Measurements from ENCODE around the gene CRYGB. TPM values are rescaled to one million over a fixed set of nuclear protein-coding genes. Genes with fewer than 3 reads are reported as not detected.
"Not testable (repeated sequence)": the region's sequence is repeated elsewhere in the genome, so short reads cannot be mapped to it uniquely, and the experiment has no call there.

Gene CRYGB
- total RNA-seq, 4 donors from 2014 or later: not detected

DNA sequence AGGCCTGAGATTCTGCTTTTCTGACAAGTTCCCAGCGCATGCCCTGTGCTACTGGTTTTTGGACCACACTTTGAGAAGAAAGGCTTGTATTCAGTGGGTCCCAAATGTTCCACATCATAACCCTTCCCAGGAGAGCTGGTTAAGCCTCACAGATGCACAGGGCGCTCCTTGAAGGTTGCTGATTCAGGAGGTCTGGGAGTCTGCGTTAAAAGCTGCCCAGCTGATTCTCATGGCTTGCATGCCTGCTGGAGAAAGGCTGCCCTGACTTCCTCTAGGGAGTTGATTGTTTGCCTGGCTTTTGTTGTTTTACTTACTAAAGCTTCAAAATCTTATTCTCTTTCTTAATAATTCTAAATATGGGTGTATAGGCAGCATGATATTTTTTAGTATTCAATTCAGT lies 42.3 kb downstream of the CRYGB start:
- WGBS, 2 donors (ENCODE audit: low coverage in 1 of 2): 86 to 87% methylated on average over 3 of the region's 3 CpGs
- no peaks in the 10 kb centered on the region for H3K36me3 ChIP-seq
- no peaks in the 10 kb centered on the region for H3K4me1 ChIP-seq
- in situ Hi-C loops (cut with MboI; ENCODE audit: low pct_ligation_motif_present in 1 of 4, low pct_unique_long_range_greater_than_20kb in 1 of 4, low sequenced_read_pairs in 3 of 4) (no loop called here), intact Hi-C loops (cut with DNase I; ENCODE audit: low total_unique reads) (no loop called here)
- H3K4me3 ChIP-seq: no peak overlapping the region
- TF ChIP-seq, protein P1, sequence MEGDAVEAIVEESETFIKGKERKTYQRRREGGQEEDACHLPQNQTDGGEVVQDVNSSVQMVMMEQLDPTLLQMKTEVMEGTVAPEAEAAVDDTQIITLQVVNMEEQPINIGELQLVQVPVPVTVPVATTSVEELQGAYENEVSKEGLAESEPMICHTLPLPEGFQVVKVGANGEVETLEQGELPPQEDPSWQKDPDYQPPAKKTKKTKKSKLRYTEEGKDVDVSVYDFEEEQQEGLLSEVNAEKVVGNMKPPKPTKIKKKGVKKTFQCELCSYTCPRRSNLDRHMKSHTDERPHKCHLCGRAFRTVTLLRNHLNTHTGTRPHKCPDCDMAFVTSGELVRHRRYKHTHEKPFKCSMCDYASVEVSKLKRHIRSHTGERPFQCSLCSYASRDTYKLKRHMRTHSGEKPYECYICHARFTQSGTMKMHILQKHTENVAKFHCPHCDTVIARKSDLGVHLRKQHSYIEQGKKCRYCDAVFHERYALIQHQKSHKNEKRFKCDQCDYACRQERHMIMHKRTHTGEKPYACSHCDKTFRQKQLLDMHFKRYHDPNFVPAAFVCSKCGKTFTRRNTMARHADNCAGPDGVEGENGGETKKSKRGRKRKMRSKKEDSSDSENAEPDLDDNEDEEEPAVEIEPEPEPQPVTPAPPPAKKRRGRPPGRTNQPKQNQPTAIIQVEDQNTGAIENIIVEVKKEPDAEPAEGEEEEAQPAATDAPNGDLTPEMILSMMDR (IDR thresholded peaks at IDR 0.05): no peak
- no peak for TF ChIP-seq POLR2A (IDR thresholded peaks at IDR 0.05)
- no peak for TF ChIP-seq POLR2AphosphoS5 (IDR thresholded peaks at IDR 0.05)
- no peak for TF ChIP-seq EP300 (IDR thresholded peaks at IDR 0.05; ENCODE audit: low read depth)
- H3K27ac ChIP-seq: no peak overlapping the region
- no peaks in the 10 kb centered on the region for H3K9me3 ChIP-seq
- no peak for DNase-seq
- no peaks in the 10 kb centered on the region for H3K27me3 ChIP-seq

- 39 to 40% methylated on average over 5 to 10 of the region's 10 CpGs for WGBS, 2 donors (ENCODE audit: low coverage in 1 of 2)
- TF ChIP-seq POLR2AphosphoS5 (IDR thresholded peaks at IDR 0.05) (no peak), POLR2A (IDR thresholded peaks at IDR 0.05) (no peak), EP300 (IDR thresholded peaks at IDR 0.05; ENCODE audit: low read depth) (no peak)
- TF ChIP-seq, protein P1 (IDR thresholded peaks at IDR 0.05): no peak
- Histone ChIP-seq H3K27ac (no peak overlapping the region), H3K4me3 (no peak overlapping the region), H3K27me3 (no peaks in the 10 kb centered on the region), H3K9me3 (no peaks in the 10 kb centered on the region), H3K4me1 (no peaks in the 10 kb centered on the region), H3K36me3 (no peaks in the 10 kb centered on the region)
- in situ Hi-C loops (cut with MboI; ENCODE audit: low pct_ligation_motif_present in 1 of 4, low pct_unique_long_range_greater_than_20kb in 1 of 4, low sequenced_read_pairs in 3 of 4) (no loop called here), intact Hi-C loops (cut with DNase I; ENCODE audit: low total_unique reads) (no loop called here)
- DNase-seq: no peak
These were observed 44.0 kb downstream of the CRYGB start for GRCh38 chr2:208101716-208102631.

GRCh38 chr2:208099682-208100470 lies 46.1 kb downstream of the CRYGB start:
- Histone ChIP-seq H3K4me3 (no peak overlapping the region), H3K4me1 (no peaks in the 10 kb centered on the region), H3K9me3 (no peaks in the 10 kb centered on the region), H3K36me3 (no peaks in the 10 kb centered on the region), H3K27me3 (no peaks in the 10 kb centered on the region), H3K27ac (no peak overlapping the region)
- in situ Hi-C loops (cut with MboI; ENCODE audit: low pct_ligation_motif_present in 1 of 4, low pct_unique_long_range_greater_than_20kb in 1 of 4, low sequenced_read_pairs in 3 of 4) (no loop called here), intact Hi-C loops (cut with DNase I; ENCODE audit: low total_unique reads) (no loop called here)
- WGBS, 2 donors (ENCODE audit: low coverage in 1 of 2): 61 to 66% methylated on average over 11 to 13 of the region's 13 CpGs
- no peak for DNase-seq
- no peak for TF ChIP-seq POLR2AphosphoS5 (IDR thresholded peaks at IDR 0.05)
- no peak for TF ChIP-seq POLR2A (IDR thresholded peaks at IDR 0.05)
- TF ChIP-seq, protein P1 (IDR thresholded peaks at IDR 0.05): no peak
- no peak for TF ChIP-seq EP300 (IDR thresholded peaks at IDR 0.05; ENCODE audit: low read depth)

DNA sequence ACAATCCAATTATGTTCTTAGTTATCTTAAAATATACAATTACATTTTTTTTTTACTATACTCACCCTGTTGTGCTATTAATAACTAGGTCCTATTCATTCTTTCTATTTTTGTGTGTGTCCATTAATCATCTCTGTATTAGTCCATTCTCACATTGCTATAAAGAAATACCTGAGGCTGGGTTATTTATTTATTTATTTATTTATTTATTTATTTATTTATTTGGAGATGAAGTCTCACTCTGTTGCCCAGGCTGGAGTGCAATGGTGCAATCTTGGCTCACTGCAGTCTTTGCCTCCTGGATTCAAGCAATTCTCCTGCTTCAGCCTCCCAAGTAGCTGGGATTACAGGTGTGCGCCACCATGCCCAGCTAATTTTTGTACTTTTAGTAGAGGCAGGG lies 47.3 kb downstream of the CRYGB start:
- H3K27ac ChIP-seq; H3K36me3 ChIP-seq; in situ Hi-C loops (cut with MboI; ENCODE audit: low pct_ligation_motif_present in 1 of 4, low pct_unique_long_range_greater_than_20kb in 1 of 4, low sequenced_read_pairs in 3 of 4); H3K9me3 ChIP-seq; DNase-seq; H3K4me1 ChIP-seq; H3K27me3 ChIP-seq; intact Hi-C loops (cut with DNase I; ENCODE audit: low total_unique reads); H3K4me3 ChIP-seq: not testable (repeated sequence)
- 83 to 95% methylated on average over 1 of the region's 1 CpG for WGBS, 2 donors (ENCODE audit: low coverage in 1 of 2)
